IPS-18c (cell line): ENCODE measurements around the gene NUFIP2.

Source experiments
- H3K4me3 ChIP-seq: 2 replicates; pipeline ENCODE4 v1.7.0; 2013; ENCODE audit warnings: low read depth, mild to moderate bottlenecking, low read length, moderate library complexity; ENCODE audit not compliant: insufficient read depth
- H3K9me3 ChIP-seq: one replicate; pipeline ENCODE4 v1.6.1; 2013; ENCODE audit warnings: mild to moderate bottlenecking, low read length, moderate library complexity; ENCODE audit not compliant: control insufficient read depth, insufficient read depth

Gene NUFIP2

GRCh38 chr17:29216181-29216580 is 77.8 kb downstream of the NUFIP2 start:
- Histone ChIP-seq H3K4me3 (no peak overlapping the region), H3K9me3 (no peaks in the 10 kb centered on the region)

- no peak overlapping the region for H3K4me3 ChIP-seq
- no peaks in the 10 kb centered on the region for H3K9me3 ChIP-seq
These were observed 78.2 kb downstream of the NUFIP2 start for GRCh38 chr17:29215717-29216116.

- Histone ChIP-seq H3K4me3 (no peak overlapping the region), H3K9me3 (no peaks in the 10 kb centered on the region)
These were observed 78.8 kb downstream of the NUFIP2 start for GRCh38 chr17:29215174-29215573.

- Histone ChIP-seq H3K4me3 (no peak overlapping the region), H3K9me3 (no peaks in the 10 kb centered on the region)
These were observed 79.5 kb downstream of the NUFIP2 start for GRCh38 chr17:29214215-29215146.

- no peaks in the 10 kb centered on the region for H3K9me3 ChIP-seq
- no peak overlapping the region for H3K4me3 ChIP-seq
These were observed 81.2 kb downstream of the NUFIP2 start for GRCh38 chr17:29212681-29213121.

- Histone ChIP-seq H3K4me3 (no peak overlapping the region), H3K9me3 (peaks cover 1% of the 10 kb centered on the region)
These were observed 81.8 kb downstream of the NUFIP2 start for GRCh38 chr17:29212094-29212631.

GRCh38 chr17:29210879-29211278 is 83.1 kb downstream of the NUFIP2 start:
- peaks cover 2% of the 10 kb centered on the region for H3K9me3 ChIP-seq
- H3K4me3 ChIP-seq: no peak overlapping the region

- Histone ChIP-seq H3K4me3 (no peak overlapping the region), H3K9me3 (peaks cover 6% of the 10 kb centered on the region)
These were observed 84.9 kb downstream of the NUFIP2 start for GRCh38 chr17:29209073-29209472.

- no peak overlapping the region for H3K4me3 ChIP-seq
- H3K9me3 ChIP-seq: peaks cover 6% of the 10 kb centered on the region
These were observed 86.0 kb downstream of the NUFIP2 start for GRCh38 chr17:29207975-29208374.
